Caco-2 (cell line): ENCODE measurements around the gene LRRK1. TPM values are rescaled to one million over a fixed set of nuclear protein-coding genes. Genes with fewer than 3 reads are reported as not detected.

Source experiments
- BruUV-seq: library from RNA; stranded (reverse); fragments of 400-500 nt; replicated peaks from 2 replicates; lab custom pipeline; 2021; lab: Mats Ljungman, UMichigan
- CTCF ChIA-PET: fragments of 300-600 bp; sonication (Branson Sonifier 250); formaldehyde crosslinking; loops from one replicate; lab custom pipeline; 2022; ENCODE audit warnings: antibody characterized with exemption; lab: Charles Lee
- POLR2A ChIA-PET: fragments of 300-600 bp; sonication (Branson Sonifier 250); formaldehyde crosslinking; loops from one replicate; lab custom pipeline; 2022; ENCODE audit warnings: antibody characterized with exemption; lab: Charles Lee
- DNase-seq, 2 experiments: peaks; one replicate each; pipeline versions ENCODE4 v3.0.0 to v3.0.0-alpha.2; 2020 to 2022
- H3K27me3 ChIP-seq: replicated peaks from 2 replicates; pipeline ENCODE4 v1.6.0; 2011; ENCODE audit warnings: low read length; ENCODE audit not compliant: control insufficient read depth, insufficient read depth
- H3K36me3 ChIP-seq: 2 replicates; pipeline ENCODE4 v1.5.1; 2011; ENCODE audit warnings: low read length; ENCODE audit not compliant: control insufficient read depth, insufficient read depth
- H3K4me1 ChIP-seq: fragments of 250-450 bp; sonication (Bioruptor Pico); 2 replicates; pipeline ENCODE4 v1.5.1; 2020; ENCODE audit warnings: mild to moderate bottlenecking
- H3K4me3 ChIP-seq: 2 replicates; pipeline ENCODE4 v1.5.1; 2011; ENCODE audit warnings: low read depth, mild to moderate bottlenecking, control low read depth, low read length
- H3K9me3 ChIP-seq: fragments of 250-450 bp; sonication (Bioruptor Pico); 2 replicates; pipeline ENCODE4 v1.5.1; 2020; ENCODE audit warnings: mild to moderate bottlenecking, moderate library complexity
- H3K27ac Mint-ChIP-seq: one replicate; pipeline ENCODE4 v1.8.0; 2022; ENCODE audit warnings: mixed read lengths; ENCODE audit not compliant: unreplicated experiment
- H3K27me3 Mint-ChIP-seq: one replicate; pipeline ENCODE4 v1.8.0; 2022; ENCODE audit warnings: mixed read lengths; ENCODE audit not compliant: insufficient read depth, unreplicated experiment
- H3K36me3 Mint-ChIP-seq: one replicate; pipeline ENCODE4 v1.8.0; 2022; ENCODE audit warnings: mild to moderate bottlenecking, mixed read lengths; ENCODE audit not compliant: insufficient read depth, unreplicated experiment
- H3K4me1 Mint-ChIP-seq: one replicate; pipeline ENCODE4 v1.8.0; 2022; ENCODE audit warnings: low read depth, mixed read lengths; ENCODE audit not compliant: unreplicated experiment
- H3K4me3 Mint-ChIP-seq: one replicate; pipeline ENCODE4 v1.8.0; 2022; ENCODE audit warnings: mild to moderate bottlenecking, moderate library complexity, mixed read lengths; ENCODE audit not compliant: unreplicated experiment
- H3K9me3 Mint-ChIP-seq: one replicate; pipeline ENCODE4 v1.8.0; 2022; ENCODE audit warnings: mixed read lengths; ENCODE audit not compliant: unreplicated experiment
- CTCF ChIP-seq, 2 experiments: fragments of 200-600 bp in 1 of 2; IDR thresholded peaks; 1 replicate in 1 of 2; 2 replicates in 1 of 2; pipeline versions ENCODE4 v1.5.1 to v1.8.0; 2011 to 2022; ENCODE audit warnings: antibody characterized with exemption in 1 of 2, control low read depth in 1 of 2, inconsistent platforms in 1 of 2, low read depth in 1 of 2, low read length in 1 of 2, mild to moderate bottlenecking in 1 of 2, moderate library complexity in 1 of 2; ENCODE audit not compliant: insufficient read depth in 1 of 2, severe bottlenecking in 1 of 2, unreplicated experiment in 1 of 2
- intact Hi-C: fragments of 100-400 bp; cut with micrococcal nuclease; formaldehyde crosslinking; loops from one replicate; pipeline ENCODE4 v1.10.0; 2022; ENCODE audit not compliant: unreplicated experiment
- total RNA-seq: library from RNA; stranded (reverse); gene quantifications from 2 replicates; pipeline ENCODE4 v1.2.3, GENCODE V29; 2022

The LRRK1 gene
- total RNA-seq, 1 experiment from 2014 or later, result 12.0 TPM

- no peak for DNase-seq
- Mint-ChIP-seq H3K36me3 (no peaks in the 10 kb centered on the region), H3K9me3 (no peaks in the 10 kb centered on the region), H3K27me3 (no peaks in the 10 kb centered on the region), H3K4me1 (no peaks in the 10 kb centered on the region), H3K27ac (no peak overlapping the region), H3K4me3 (no peak overlapping the region)
- ChIA-PET CTCF (no interaction called here), POLR2A (no interaction called here)
- TF ChIP-seq CTCF (IDR thresholded peaks at IDR 0.05; ENCODE audit: insufficient read depth in 1 of 2, low read depth in 1 of 2, low read length in 1 of 2, severe bottlenecking in 1 of 2, unreplicated experiment in 1 of 2), result no peak
- no peaks in the 10 kb centered on the region for H3K36me3 ChIP-seq
- no peaks in the 10 kb centered on the region for H3K4me1 ChIP-seq
- no peak overlapping the region for H3K4me3 ChIP-seq
- no peaks in the 10 kb centered on the region for H3K9me3 ChIP-seq
- BruUV-seq, result no TSS peak
- intact Hi-C loops, result no loop called here
- no peaks in the 10 kb centered on the region for H3K27me3 ChIP-seq
Observed at GRCh38 chr15:100939791-100940190, 20.6 kb downstream of the LRRK1 start.

- no TSS peak for BruUV-seq
- H3K36me3 ChIP-seq, result no peaks in the 10 kb centered on the region
- no peak overlapping the region for H3K4me3 ChIP-seq
- CTCF ChIA-PET, result no interaction called here
- intact Hi-C loops, result no loop called here
- no peaks in the 10 kb centered on the region for H3K36me3 Mint-ChIP-seq
- no peaks in the 10 kb centered on the region for H3K27me3 Mint-ChIP-seq
- H3K4me1 Mint-ChIP-seq, result no peaks in the 10 kb centered on the region
- no peak overlapping the region for H3K27ac Mint-ChIP-seq
- POLR2A ChIA-PET, result no interaction called here
- no peaks in the 10 kb centered on the region for H3K27me3 ChIP-seq
- H3K4me3 Mint-ChIP-seq, result no peak overlapping the region
- TF ChIP-seq CTCF (IDR thresholded peaks at IDR 0.05; ENCODE audit: insufficient read depth in 1 of 2, low read depth in 1 of 2, low read length in 1 of 2, severe bottlenecking in 1 of 2, unreplicated experiment in 1 of 2), result no peak
- no peaks in the 10 kb centered on the region for H3K4me1 ChIP-seq
- DNase-seq, result no peak
- H3K9me3 ChIP-seq, result no peaks in the 10 kb centered on the region
- no peaks in the 10 kb centered on the region for H3K9me3 Mint-ChIP-seq
Observed at GRCh38 chr15:100940767-100941379, 21.7 kb downstream of the LRRK1 start.

GRCh38 chr15:100941536-100941935 is 22.4 kb downstream of the LRRK1 start:
- TF ChIP-seq CTCF (IDR thresholded peaks at IDR 0.05; ENCODE audit: insufficient read depth in 1 of 2, low read depth in 1 of 2, low read length in 1 of 2, severe bottlenecking in 1 of 2, unreplicated experiment in 1 of 2), result no peak
- Histone ChIP-seq H3K4me3 (no peak overlapping the region), H3K27me3 (no peaks in the 10 kb centered on the region), H3K4me1 (no peaks in the 10 kb centered on the region), H3K36me3 (no peaks in the 10 kb centered on the region), H3K9me3 (no peaks in the 10 kb centered on the region)
- DNase-seq, result no peak
- Mint-ChIP-seq H3K27ac (no peak overlapping the region), H3K9me3 (no peaks in the 10 kb centered on the region), H3K4me3 (no peak overlapping the region), H3K27me3 (no peaks in the 10 kb centered on the region), H3K4me1 (no peaks in the 10 kb centered on the region), H3K36me3 (no peaks in the 10 kb centered on the region)
- no TSS peak for BruUV-seq
- ChIA-PET POLR2A (no interaction called here), CTCF (no interaction called here)
- intact Hi-C loops, result no loop called here
